Kidney epithelial cell (primary cell): ENCODE measurements around the gene RHOH. TPM values are rescaled to one million over a fixed set of nuclear protein-coding genes. Genes with fewer than 3 reads are reported as not detected.
"Not testable (repeated sequence)": the region's sequence is repeated elsewhere in the genome, so short reads cannot be mapped to it uniquely, and the experiment has no call there.

Experiments
- DNase-seq: peaks from one replicate; pipeline ENCODE4 v3.0.0-alpha.2; 2010; ENCODE audit warnings: low read depth
- H3K27me3 ChIP-seq: 2 replicates; pipeline ENCODE4 v1.6.0; 2011; ENCODE audit warnings: low read length; ENCODE audit not compliant: control insufficient read depth, insufficient read depth
- H3K36me3 ChIP-seq: 2 replicates; pipeline ENCODE4 v1.5.1; 2011; ENCODE audit warnings: low read length; ENCODE audit not compliant: control insufficient read depth, insufficient read depth
- H3K4me3 ChIP-seq: 2 replicates; pipeline ENCODE4 v1.5.1; 2011; ENCODE audit warnings: low read depth, mild to moderate bottlenecking, control low read depth, low read length
- total RNA-seq: library from RNA; depleted of rRNA; stranded (reverse); fragments of >200 nt; gene quantifications from 2 replicates; pipeline ENCODE4 v1.2.3, GENCODE V29; 2015
- TF ChIP-seq, protein P1 (sequence below): IDR thresholded peaks from 2 replicates; pipeline ENCODE4 v1.5.1; 2011; ENCODE audit warnings: mild to moderate bottlenecking, moderate library complexity, low read length, control low read depth, inconsistent platforms; ENCODE audit not compliant: insufficient read depth, poor library complexity, severe bottlenecking

RHOH gene
- total RNA-seq, 1 donor from 2014 or later, result not detected

DNA sequence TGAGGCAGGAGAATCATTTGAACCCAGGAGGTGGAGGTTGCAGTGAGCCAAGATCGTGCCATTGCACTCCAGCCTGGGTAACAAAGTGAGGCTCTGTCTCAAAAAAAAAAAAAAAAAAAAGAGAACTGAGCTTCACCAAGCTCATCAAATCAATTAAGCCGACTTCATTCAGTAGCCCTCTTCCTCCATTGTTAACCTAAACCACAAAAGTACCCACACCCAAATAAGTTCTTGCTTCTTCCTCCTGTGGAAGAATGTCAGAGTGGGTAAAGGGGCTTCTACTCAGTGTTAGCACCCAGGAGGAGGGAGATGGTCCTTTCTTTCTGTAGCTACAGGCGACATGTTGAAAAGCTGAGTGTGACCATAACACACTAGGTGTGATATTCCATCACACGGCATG, 79.7 kb downstream of the RHOH start:
- no peak for DNase-seq
- H3K36me3 ChIP-seq, result no peaks in the 10 kb centered on the region
- H3K27me3 ChIP-seq, result no peaks in the 10 kb centered on the region
- TF ChIP-seq, protein P1, sequence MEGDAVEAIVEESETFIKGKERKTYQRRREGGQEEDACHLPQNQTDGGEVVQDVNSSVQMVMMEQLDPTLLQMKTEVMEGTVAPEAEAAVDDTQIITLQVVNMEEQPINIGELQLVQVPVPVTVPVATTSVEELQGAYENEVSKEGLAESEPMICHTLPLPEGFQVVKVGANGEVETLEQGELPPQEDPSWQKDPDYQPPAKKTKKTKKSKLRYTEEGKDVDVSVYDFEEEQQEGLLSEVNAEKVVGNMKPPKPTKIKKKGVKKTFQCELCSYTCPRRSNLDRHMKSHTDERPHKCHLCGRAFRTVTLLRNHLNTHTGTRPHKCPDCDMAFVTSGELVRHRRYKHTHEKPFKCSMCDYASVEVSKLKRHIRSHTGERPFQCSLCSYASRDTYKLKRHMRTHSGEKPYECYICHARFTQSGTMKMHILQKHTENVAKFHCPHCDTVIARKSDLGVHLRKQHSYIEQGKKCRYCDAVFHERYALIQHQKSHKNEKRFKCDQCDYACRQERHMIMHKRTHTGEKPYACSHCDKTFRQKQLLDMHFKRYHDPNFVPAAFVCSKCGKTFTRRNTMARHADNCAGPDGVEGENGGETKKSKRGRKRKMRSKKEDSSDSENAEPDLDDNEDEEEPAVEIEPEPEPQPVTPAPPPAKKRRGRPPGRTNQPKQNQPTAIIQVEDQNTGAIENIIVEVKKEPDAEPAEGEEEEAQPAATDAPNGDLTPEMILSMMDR, result no peak
- no peak overlapping the region for H3K4me3 ChIP-seq

DNA sequence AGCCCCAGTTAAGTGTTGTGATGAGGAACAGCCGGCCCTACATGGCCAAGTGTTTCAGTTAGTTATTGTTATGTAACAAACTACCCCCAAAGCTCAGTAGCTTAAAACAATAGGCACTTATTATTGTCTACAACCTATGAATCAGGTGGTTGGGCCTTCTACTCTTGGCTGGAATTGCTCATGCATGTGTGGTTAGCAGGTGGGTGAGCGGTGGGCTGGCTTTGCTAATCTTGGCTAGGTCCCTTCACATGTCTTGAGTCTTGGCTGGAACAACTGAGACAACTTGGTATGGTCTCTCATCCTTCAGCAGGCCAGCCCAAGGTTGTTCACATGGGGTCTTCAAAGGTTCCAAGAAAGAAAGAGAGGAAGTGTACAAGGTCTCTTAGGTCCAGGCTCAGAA, 83.8 kb downstream of the RHOH start:
- DNase-seq, result no peak
- Histone ChIP-seq H3K4me3 (no peak overlapping the region), H3K27me3 (no peaks in the 10 kb centered on the region), H3K36me3 (no peaks in the 10 kb centered on the region)
- TF ChIP-seq, protein P1, result no peak

- TF ChIP-seq, protein P1, result no peak
- H3K27me3 ChIP-seq, result no peaks in the 10 kb centered on the region
- no peaks in the 10 kb centered on the region for H3K36me3 ChIP-seq
- no peak overlapping the region for H3K4me3 ChIP-seq
- no peak for DNase-seq
These were observed 84.3 kb downstream of the RHOH start for GRCh38 chr4:40281099-40281498.

GRCh38 chr4:40281913-40282312, 85.1 kb downstream of the RHOH start:
- no peaks in the 10 kb centered on the region for H3K27me3 ChIP-seq
- DNase-seq, result no peak
- H3K4me3 ChIP-seq, result no peak overlapping the region
- no peaks in the 10 kb centered on the region for H3K36me3 ChIP-seq
- TF ChIP-seq, protein P1, result no peak

GRCh38 chr4:40282857-40283256, 86.0 kb downstream of the RHOH start:
- not testable (repeated sequence) for DNase-seq, H3K27me3 ChIP-seq, H3K36me3 ChIP-seq, H3K4me3 ChIP-seq

DNA sequence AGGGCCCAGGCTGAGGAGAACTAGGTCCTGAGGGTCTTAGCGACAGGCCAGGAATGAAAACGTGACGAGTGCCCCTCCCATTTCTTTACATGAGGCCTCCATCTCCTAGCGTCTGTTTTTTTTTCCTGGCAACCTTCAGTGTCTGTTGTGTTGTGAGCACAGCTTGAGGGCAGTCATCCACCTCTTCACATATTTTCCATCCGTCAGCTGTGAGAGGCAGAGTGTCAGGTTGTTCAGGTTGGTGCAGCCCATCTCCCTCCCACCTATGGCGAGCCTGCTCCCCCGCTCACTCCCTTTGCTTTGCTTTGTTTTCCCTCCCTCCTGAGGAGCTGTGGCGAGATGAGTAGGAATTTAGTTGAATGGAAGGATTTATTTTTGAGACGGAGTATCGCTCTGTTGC, 86.6 kb downstream of the RHOH start:
- Histone ChIP-seq H3K36me3 (no peaks in the 10 kb centered on the region), H3K4me3 (no peak overlapping the region), H3K27me3 (no peaks in the 10 kb centered on the region)
- no peak for DNase-seq
- TF ChIP-seq, protein P1, result no peak
